ENCODE measurements around the gene GREB1L.

GRCh38 chr18:21404426-21404825 lies 162.4 kb downstream of the GREB1L start:
- TF ChIP-seq CTCF (IDR thresholded peaks at IDR 0.05) (no peak), RXRA (IDR thresholded peaks at IDR 0.05; ENCODE audit: borderline replicate concordance, low read depth) (no peak), SMC3 (IDR thresholded peaks at IDR 0.05; ENCODE audit: low read depth, low read length) (no peak)

Measured in SK-N-SH (cell line).